GM12878 (cell line): ENCODE data around the gene PITPNC1. TPM values are rescaled to one million over a fixed set of nuclear protein-coding genes. Genes with fewer than 3 reads are reported as not detected.

Source experiments
- ATAC-seq: fragments of 200-7000 bp; cut with Tn5 transposase; 3 replicates; pipeline ENCODE4 v1.9.1; 2020; ENCODE audit warnings: mild to moderate bottlenecking, moderate library complexity
- BruUV-seq: library from RNA; stranded (reverse); fragments of 400-500 nt; replicated peaks from 2 replicates; lab custom pipeline; 2021; lab: Mats Ljungman, UMichigan
- CTCF ChIA-PET: fragments of 300-600 bp; sonication (Branson Sonifier 250); formaldehyde crosslinking; extraction: SDS; loops from one replicate; lab custom pipeline; 2021; ENCODE audit warnings: inconsistent platforms; lab: Yijun Ruan, JAX
- POLR2A ChIA-PET: fragments of 350-600 bp; formaldehyde crosslinking; extraction: SDS; loops from one replicate; lab custom pipeline; 2021; ENCODE audit warnings: inconsistent platforms; lab: Charles Lee
- RAD21 ChIA-PET: fragments of 300-600 bp; sonication (Branson Sonifier 250); formaldehyde crosslinking; loops from one replicate; lab custom pipeline; 2023; ENCODE audit warnings: antibody characterized with exemption; ENCODE audit not compliant: unreplicated experiment; lab: Charles Lee
- SMC1A ChIA-PET: fragments of 300-600 bp; sonication (Branson Sonifier 250); formaldehyde crosslinking; loops from one replicate; lab custom pipeline; 2023; ENCODE audit not compliant: unreplicated experiment, uncharacterized antibody; lab: Charles Lee
- DNase-seq: peaks from one replicate; pipeline ENCODE4 v3.0.0-alpha.2; 2011; ENCODE audit warnings: low read depth, low spot score
- FAIRE-seq: peaks from 3 replicates; lab custom pipeline; 2011; peaks lifted over from hg19 to GRCh38; lab: Jason Lieb, UNC
- H2AFZ ChIP-seq: 2 replicates; pipeline ENCODE4 v1.6.0; 2011; ENCODE audit warnings: low read depth, low read length, control low read depth; ENCODE audit not compliant: control insufficient read depth
- H3K27ac ChIP-seq: 2 replicates; pipeline ENCODE4 v1.5.1; 2011; ENCODE audit warnings: control low read depth; ENCODE audit not compliant: control insufficient read depth, insufficient read depth
- H3K27me3 ChIP-seq, 2 experiments: replicated peaks in 1 of 2; 2 replicates each; pipeline versions ENCODE4 v1.6.0 to v1.6.1; 2011; ENCODE audit warnings: low read length in 1 of 2; ENCODE audit not compliant: control insufficient read depth in 2 of 2, insufficient read depth in 2 of 2
- H3K36me3 ChIP-seq, 2 experiments: 2 replicates each; pipeline ENCODE4 v1.5.1; 2011; ENCODE audit warnings: low read length in 1 of 2; ENCODE audit not compliant: control insufficient read depth in 2 of 2, insufficient read depth in 2 of 2
- H3K4me1 ChIP-seq: 2 replicates; pipeline ENCODE4 v1.6.1; 2011; ENCODE audit warnings: mild to moderate bottlenecking, low read length, moderate library complexity, mixed read lengths; ENCODE audit not compliant: control insufficient read depth, insufficient read depth
- H3K4me2 ChIP-seq: 2 replicates; pipeline ENCODE4 v1.6.0; 2011; ENCODE audit warnings: control low read depth; ENCODE audit not compliant: control insufficient read depth, insufficient read depth
- H3K4me3 ChIP-seq: fragments of 200-600 bp; sonication (generic); 2 replicates; pipeline ENCODE4 v1.5.1; 2016
- H3K79me2 ChIP-seq: 2 replicates; pipeline ENCODE4 v1.6.0; 2011; ENCODE audit warnings: low read length; ENCODE audit not compliant: control insufficient read depth, insufficient read depth
- H3K9ac ChIP-seq: 2 replicates; pipeline ENCODE4 v1.8.0; 2011; ENCODE audit warnings: low read length, control low read depth, mixed read lengths; ENCODE audit not compliant: control insufficient read depth, insufficient read depth
- H3K9me3 ChIP-seq: replicated peaks from 3 replicates; pipeline ENCODE4 v1.5.1; 2011; ENCODE audit warnings: mild to moderate bottlenecking, low read length; ENCODE audit not compliant: control insufficient read depth, insufficient read depth
- H4K20me1 ChIP-seq: 2 replicates; pipeline ENCODE4 v1.6.0; 2011; ENCODE audit not compliant: control insufficient read depth, insufficient read depth
- ASH2L ChIP-seq: fragments of 300-600, 200-600 bp; sonication (generic); IDR thresholded peaks from 2 replicates; pipeline ENCODE4 v1.6.1; 2017; ENCODE audit warnings: low read depth, mild to moderate bottlenecking, borderline replicate concordance
- BRCA1 ChIP-seq: IDR thresholded peaks from 2 replicates; pipeline ENCODE4 v1.6.1; 2011; ENCODE audit warnings: low read depth, low read length, improper control_type of control experiment
- EGR1 ChIP-seq, 2 experiments: IDR thresholded peaks; 1 replicate in 1 of 2; 2 replicates in 1 of 2; pipeline ENCODE4 v1.6.1; 2011 to 2012; ENCODE audit warnings: low read depth in 2 of 2, low read length in 2 of 2, borderline replicate concordance in 1 of 2, mild to moderate bottlenecking in 1 of 2, moderate library complexity in 1 of 2
- ETV6 ChIP-seq, 2 experiments: fragments of 450-650 bp in 1 of 2; IDR thresholded peaks in 1 of 2; conservative IDR thresholded peaks in 1 of 2; 2 replicates each; pipeline ENCODE4 v1.6.1; 2014; ENCODE audit warnings: antibody characterized with exemption in 1 of 2, borderline replicate concordance in 1 of 2, low read depth in 1 of 2, mild to moderate bottlenecking in 1 of 2, moderate library complexity in 1 of 2
- FOXM1 ChIP-seq: IDR thresholded peaks from 2 replicates; pipeline ENCODE4 v1.6.1; 2012; ENCODE audit warnings: low read depth, mild to moderate bottlenecking, inconsistent platforms, low read length, moderate library complexity
- HDAC2 ChIP-seq: fragments of 200-600 bp; sonication (generic); IDR thresholded peaks from 2 replicates; pipeline ENCODE4 v1.6.1; 2017
- IRF3 ChIP-seq: fragments of 450-650 bp; IDR thresholded peaks from 2 replicates; pipeline ENCODE4 v1.6.1; 2014; ENCODE audit warnings: mild to moderate bottlenecking
- MTA3 ChIP-seq: IDR thresholded peaks from 2 replicates; pipeline ENCODE4 v1.6.1; 2012; ENCODE audit warnings: low read length, inconsistent platforms, borderline replicate concordance
- MYC ChIP-seq: IDR thresholded peaks from 2 replicates; pipeline ENCODE4 v1.6.1; 2011; ENCODE audit warnings: mild to moderate bottlenecking, low read length, moderate library complexity, inconsistent platforms; ENCODE audit not compliant: insufficient read depth, insufficient replicate concordance, insufficient read length, severe bottlenecking
- RB1 ChIP-seq: fragments of 450-650 bp; formaldehyde crosslinking; IDR thresholded peaks from 2 replicates; pipeline ENCODE4 v1.6.1; 2017; ENCODE audit warnings: mild to moderate bottlenecking, borderline replicate concordance
- RBBP5 ChIP-seq: fragments of 200-600 bp; sonication (generic); conservative IDR thresholded peaks from 2 replicates; pipeline ENCODE4 v1.6.1; 2016
- SMAD1 ChIP-seq: fragments of 450-650 bp; IDR thresholded peaks from 2 replicates; pipeline ENCODE4 v1.6.1; 2018; ENCODE audit warnings: mild to moderate bottlenecking, low read depth; ENCODE audit not compliant: partially characterized antibody
- SUPT20H ChIP-seq: IDR thresholded peaks from 2 replicates; pipeline ENCODE4 v1.6.1; 2011; ENCODE audit warnings: low read depth, mild to moderate bottlenecking, low read length, moderate library complexity, borderline replicate concordance; ENCODE audit not compliant: control insufficient read depth
- ZNF217 ChIP-seq: fragments of 450-650 bp; IDR thresholded peaks from 2 replicates; pipeline ENCODE4 v1.6.1; 2017; ENCODE audit warnings: antibody characterized with exemption, mild to moderate bottlenecking
- ZNF592 ChIP-seq: fragments of 450-650 bp; IDR thresholded peaks from 2 replicates; pipeline ENCODE4 v1.6.1; 2017; ENCODE audit warnings: mild to moderate bottlenecking, moderate library complexity
- ZNF622 ChIP-seq: fragments of 450-650 bp; IDR thresholded peaks from 2 replicates; pipeline ENCODE4 v1.6.1; 2017; ENCODE audit warnings: mild to moderate bottlenecking, inconsistent platforms
- WGBS: methylation state at CpG from one replicate; pipeline ENCODE4 v1.1.6; 2016; ENCODE audit warnings: low lambda C conversion rate; ENCODE audit not compliant: insufficient replicate concordance, insufficient coverage; ENCODE audit errors: missing lambda C conversion rate; 5-methylcytosine and 5-hydroxymethylcytosine counted together
- in situ Hi-C: fragments of 300-500 bp; cut with MboI; formaldehyde crosslinking; loops from 9 replicates; pipeline ENCODE4 v1.14.3; 2018; ENCODE audit warnings: mixed read lengths
- intact Hi-C: fragments of 100-400 bp; cut with micrococcal nuclease; formaldehyde crosslinking; loops from one replicate; pipeline ENCODE4 v1.14.2; 2022; ENCODE audit not compliant: unreplicated experiment
- polyA plus RNA-seq, 11 experiments: library from polyadenylated mRNA; depleted of rRNA in 4 of 11; unstranded in 6 of 11; stranded (reverse) in 5 of 11; fragments of >200 nt; fragmentation: Nextera tagmentation in 4 of 11; fragmentation: Illumina TruSeq in 1 of 11; extraction: Ambion mirVana in 4 of 11; extraction: Trizol in 1 of 11; gene quantifications; 1 replicate in 1 of 11; 2 replicates in 10 of 11; pipeline versions ENCODE4 v1.2.1 to v1.2.3, GENCODE V29; 2011 to 2016; ENCODE audit warnings: inconsistent platforms in 2 of 11, missing spikeins in 2 of 11, low read depth in 1 of 11
- total RNA-seq, 4 experiments: library from RNA; depleted of rRNA in 3 of 4; stranded (reverse); fragments of >200 nt in 3 of 4; fragmentation: Illumina TruSeq in 1 of 4; extraction: Trizol in 1 of 4; gene quantifications; 2 replicates each; pipeline versions ENCODE4 v1.2.1 to v1.2.3, GENCODE V29; 2013 to 2021

PITPNC1 gene
- total and polyA plus RNA-seq, 10 of the 15 experiments (the other 5 are each of a cell fraction or from before 2014, with no cell fraction given) = 12.2 to 62.4 (median 47.3) TPM

GRCh38 chr17:67575325-67575724 is 198.2 kb downstream of the PITPNC1 start:
- Histone ChIP-seq H3K27ac (peak overlapping the region; percentile 88), H4K20me1 (no peaks in the 10 kb centered on the region), H3K4me3 (peak overlapping the region; percentile 68; the same call in 1 of the 2 replicates), H3K79me2 (peaks cover 41% of the 10 kb centered on the region), H3K9ac (peak overlapping the region; percentile 85), H2AFZ (peak overlapping the region; percentile 46), H3K36me3 (no peaks in the 10 kb centered on the region), H3K27me3 (no peaks in the 10 kb centered on the region), H3K4me2 (peak overlapping the region; percentile 91), H3K4me1 (peaks cover 83% of the 10 kb centered on the region), H3K9me3 (no peaks in the 10 kb centered on the region)
- BruUV-seq = no TSS peak
- in situ Hi-C loops = loop anchor here (10.0 kb wide), 1 partner anchor 861 kb away; no protein-coding TSS in a partner anchor
- RAD21 ChIA-PET = interaction anchor here (0.7 to 7.3 kb wide), 12 partner anchors 12 to 196 kb away, joined by 3 to 80 read pairs (median 8); no protein-coding TSS in a partner anchor
- FAIRE-seq (no peak), ATAC-seq (peak; percentile 49), DNase-seq (peak; percentile 68)
- intact Hi-C loops = loop anchor here (1.0 to 10.0 kb wide), 7 partner anchors 53 to 861 kb away; partner anchors contain the start of gene PITPNC1
- CTCF ChIA-PET = interaction anchor here (0.6 to 7.4 kb wide), 14 partner anchors 17 to 200 kb away, joined by 3 to 47 read pairs (median 6); no protein-coding TSS in a partner anchor
- SMC1A ChIA-PET = interaction anchor here (1.0 to 14.9 kb wide), 14 partner anchors 15 to 203 kb away, joined by 3 to 156 read pairs (median 5); no protein-coding TSS in a partner anchor
- POLR2A ChIA-PET = interaction anchor here (0.6 to 2.3 kb wide), 7 partner anchors 14 to 1034 kb away, joined by 3 to 22 read pairs (median 5); no protein-coding TSS in a partner anchor
- WGBS = 9% methylated on average over 13 of the region's 13 CpGs
- TF ChIP-seq EGR1 (IDR thresholded peaks at IDR 0.05; ENCODE audit: borderline replicate concordance in 1 of 2, low read depth in 2 of 2, low read length in 2 of 2) = no peak
- TF ChIP-seq MTA3 = no peak
- TF ChIP-seq RB1 = 0 out of 2 replicates have a peak, but pooled peaks have one; percentile 43
- no peak for TF ChIP-seq IRF3
- no peak for TF ChIP-seq SUPT20H
- TF ChIP-seq RBBP5 = no peak
- TF ChIP-seq ETV6 (conservative IDR thresholded peaks at IDR 0.05 in 1 of 2, IDR thresholded peaks at IDR 0.05 in 1 of 2; ENCODE audit: borderline replicate concordance in 1 of 2, low read depth in 1 of 2) = no peak
- TF ChIP-seq ASH2L = no peak
- TF ChIP-seq FOXM1 = no peak; the same call in 1 of the 2 replicates
- no peak for TF ChIP-seq ZNF592
- TF ChIP-seq ZNF217 = no peak
- no peak for TF ChIP-seq HDAC2
- TF ChIP-seq SMAD1 = no peak
- no peak for TF ChIP-seq ZNF622
- no peak for TF ChIP-seq MYC
- no peak for TF ChIP-seq BRCA1
